HUDEP-2 (cell line): ENCODE measurements around the gene JAKMIP1.
A peak's percentile ranks its signal among the peaks of the same experiment; 100 is the strongest.

Source experiments
- DNase-seq, 76 experiments: peaks; one replicate each; lab custom pipeline; 2025; ENCODE audit not compliant: unreplicated experiment in 76 of 76; lab: John Stamatoyannopoulos, UW

JAKMIP1 gene

GRCh38 chr4:6049278-6049677 lies 151.1 kb downstream of the JAKMIP1 start:
- no peak for DNase-seq

- DNase-seq, result no peak
Observed at GRCh38 chr4:6048537-6048936, 151.8 kb downstream of the JAKMIP1 start.

- DNase-seq, result no peak
Observed at GRCh38 chr4:6047130-6047673, 153.1 kb downstream of the JAKMIP1 start.

GRCh38 chr4:6046526-6047129 lies 153.7 kb downstream of the JAKMIP1 start:
- no peak for DNase-seq

- no peak for DNase-seq
Observed at GRCh38 chr4:6044805-6045204, 155.5 kb downstream of the JAKMIP1 start.

GRCh38 chr4:6044276-6044675 lies 156.1 kb downstream of the JAKMIP1 start:
- DNase-seq, result peak in 2 of 76 experiments; percentile 3 to 8

GRCh38 chr4:6043843-6044242 lies 156.5 kb downstream of the JAKMIP1 start:
- DNase-seq, result no peak

- no peak for DNase-seq
Observed at GRCh38 chr4:6043188-6043587, 157.2 kb downstream of the JAKMIP1 start.

- DNase-seq, result no peak
Observed at GRCh38 chr4:6042293-6043063, 157.9 kb downstream of the JAKMIP1 start.

GRCh38 chr4:6041800-6042199 lies 158.5 kb downstream of the JAKMIP1 start:
- no peak for DNase-seq

GRCh38 chr4:6038711-6039110 lies 161.6 kb downstream of the JAKMIP1 start:
- no peak for DNase-seq

- no peak for DNase-seq
Observed at GRCh38 chr4:6035786-6036185, 164.6 kb downstream of the JAKMIP1 start.

GRCh38 chr4:6033381-6033780 lies 167.0 kb downstream of the JAKMIP1 start:
- no peak for DNase-seq

- peak in 9 of 76 experiments; percentile 4 to 29 (median 17) for DNase-seq
Observed at GRCh38 chr4:6032249-6033244, 167.8 kb downstream of the JAKMIP1 start.

- DNase-seq, result peak in 1 of 76 experiments; percentile 14
Observed at GRCh38 chr4:6031846-6032245, 168.5 kb downstream of the JAKMIP1 start.

- DNase-seq, result no peak
Observed at GRCh38 chr4:6030679-6031078, 169.7 kb downstream of the JAKMIP1 start.

GRCh38 chr4:6029254-6029653 lies 171.1 kb downstream of the JAKMIP1 start:
- no peak for DNase-seq

- DNase-seq, result no peak
Observed at GRCh38 chr4:6028168-6028567, 172.2 kb downstream of the JAKMIP1 start.

- DNase-seq, result no peak
Observed at GRCh38 chr4:6027392-6027791, 173.0 kb downstream of the JAKMIP1 start.

GRCh38 chr4:6024313-6024960 lies 175.9 kb downstream of the JAKMIP1 start:
- no peak for DNase-seq
